ENCODE results near the gene LPCAT3. TPM values are rescaled to one million over a fixed set of nuclear protein-coding genes. Genes with fewer than 3 reads are reported as not detected.

The LPCAT3 gene
- total RNA-seq, 1 experiment from 2014 or later = 54.3 TPM

DNA sequence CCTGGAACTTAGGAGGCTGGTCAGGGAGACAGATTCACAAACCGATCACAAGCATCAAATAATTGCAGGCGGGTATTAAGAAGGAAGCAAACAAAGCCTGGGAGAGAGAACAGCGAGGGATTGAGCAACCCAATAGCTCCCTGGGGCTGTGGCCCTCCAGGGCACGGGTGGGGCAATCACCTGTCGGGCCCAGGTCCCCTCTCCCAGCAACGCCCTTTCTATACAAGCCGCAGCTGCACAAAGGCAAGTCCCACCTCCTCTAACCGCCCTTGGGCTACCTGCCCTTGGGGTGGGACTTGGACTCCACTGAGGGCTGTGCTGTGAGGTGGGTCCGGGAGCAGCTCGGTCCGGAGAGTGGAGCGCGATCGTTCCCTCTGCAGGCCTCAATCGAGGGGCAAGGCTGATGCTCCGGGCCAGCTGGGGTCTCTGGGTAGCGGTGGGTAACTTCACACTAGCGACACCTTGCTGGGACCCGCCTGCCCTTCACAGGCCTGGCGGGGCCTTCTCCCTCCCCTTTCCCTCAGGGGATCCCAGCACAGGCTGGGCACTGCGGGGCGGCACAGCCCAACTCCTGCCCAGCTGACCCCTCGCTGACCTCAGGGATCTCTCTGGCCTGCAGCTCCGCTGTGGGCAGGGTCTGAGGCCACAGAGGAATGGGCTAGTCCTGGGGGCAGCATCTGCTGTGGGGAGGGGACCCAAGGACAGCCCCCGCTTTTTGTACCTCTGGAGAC is 55.8 kb downstream of the LPCAT3 start:
- Histone ChIP-seq H3K4me1 (ENCODE audit: control insufficient read depth, insufficient read depth, low read length) (peaks cover 17% of the 10 kb centered on the region), H3K27me3 (ENCODE audit: control insufficient read depth, insufficient read depth, low read length) (no peaks in the 10 kb centered on the region), H3K27ac (ENCODE audit: low read length) (peak overlapping the region; percentile 57), H3K4me3 (ENCODE audit: low read depth in 2 of 2, low read length in 2 of 2) (no peak overlapping the region), H3K9me3 (ENCODE audit: control insufficient read depth, insufficient read depth, low read depth, low read length) (no peaks in the 10 kb centered on the region), H3K36me3 (ENCODE audit: control insufficient read depth, insufficient read depth, low read length) (peaks cover 11% of the 10 kb centered on the region)
- ATAC-seq (no peak), DNase-seq (ENCODE audit: low read depth, low spot score) (no peak)
- intact Hi-C loops (cut with micrococcal nuclease; ENCODE audit: unreplicated experiment) (no loop called here), in situ Hi-C loops (cut with HindIII; ENCODE audit: low pct_unique_long_range_greater_than_20kb, low sequenced_read_pairs) (no loop called here)
- ChIA-PET CTCF (interaction anchor here (1.0 kb wide), 1 partner anchor 16 kb away, joined by 3 read pairs; no protein-coding TSS in a partner anchor), POLR2A (no interaction called here)
- no TSS peak for BruUV-seq (replicated peaks)
- TF ChIP-seq SIN3A (IDR thresholded peaks at IDR 0.05; ENCODE audit: borderline replicate concordance, insufficient read depth, low read depth, low read length) = no peak
- TF ChIP-seq, protein P1, sequence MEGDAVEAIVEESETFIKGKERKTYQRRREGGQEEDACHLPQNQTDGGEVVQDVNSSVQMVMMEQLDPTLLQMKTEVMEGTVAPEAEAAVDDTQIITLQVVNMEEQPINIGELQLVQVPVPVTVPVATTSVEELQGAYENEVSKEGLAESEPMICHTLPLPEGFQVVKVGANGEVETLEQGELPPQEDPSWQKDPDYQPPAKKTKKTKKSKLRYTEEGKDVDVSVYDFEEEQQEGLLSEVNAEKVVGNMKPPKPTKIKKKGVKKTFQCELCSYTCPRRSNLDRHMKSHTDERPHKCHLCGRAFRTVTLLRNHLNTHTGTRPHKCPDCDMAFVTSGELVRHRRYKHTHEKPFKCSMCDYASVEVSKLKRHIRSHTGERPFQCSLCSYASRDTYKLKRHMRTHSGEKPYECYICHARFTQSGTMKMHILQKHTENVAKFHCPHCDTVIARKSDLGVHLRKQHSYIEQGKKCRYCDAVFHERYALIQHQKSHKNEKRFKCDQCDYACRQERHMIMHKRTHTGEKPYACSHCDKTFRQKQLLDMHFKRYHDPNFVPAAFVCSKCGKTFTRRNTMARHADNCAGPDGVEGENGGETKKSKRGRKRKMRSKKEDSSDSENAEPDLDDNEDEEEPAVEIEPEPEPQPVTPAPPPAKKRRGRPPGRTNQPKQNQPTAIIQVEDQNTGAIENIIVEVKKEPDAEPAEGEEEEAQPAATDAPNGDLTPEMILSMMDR (IDR thresholded peaks at IDR 0.05) = peak; percentile 41

DNA sequence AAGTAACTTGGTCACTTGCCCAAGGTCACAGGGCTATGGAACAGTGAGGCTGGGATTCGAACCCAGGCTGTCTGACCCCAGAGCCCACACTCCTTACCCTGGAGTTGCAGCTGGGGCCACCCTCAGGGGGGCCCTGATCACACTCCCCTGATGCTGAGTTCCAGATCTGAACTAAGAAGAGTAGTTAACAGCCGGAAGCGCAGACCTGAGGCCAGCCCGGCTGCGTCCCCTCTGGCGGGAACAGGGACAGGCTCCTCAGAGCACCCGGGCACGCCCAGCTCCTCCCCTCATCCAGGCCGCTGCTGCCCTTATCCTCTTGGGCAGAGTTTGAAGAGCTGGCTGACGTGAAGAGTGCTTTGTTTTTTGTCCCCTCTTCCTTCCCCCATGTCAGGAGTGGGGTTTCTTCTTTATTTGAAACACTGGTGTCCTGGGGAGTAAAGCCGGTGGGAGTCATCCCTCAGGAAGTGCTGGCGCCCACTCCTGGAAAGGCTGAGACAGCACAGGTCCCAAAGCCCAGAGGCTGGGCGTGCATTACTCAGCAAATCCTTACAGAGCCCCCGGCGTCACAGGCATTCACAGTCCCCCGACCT is 56.5 kb downstream of the LPCAT3 start:
- Histone ChIP-seq H3K9me3 (ENCODE audit: control insufficient read depth, insufficient read depth, low read depth, low read length) (no peaks in the 10 kb centered on the region), H3K4me1 (ENCODE audit: control insufficient read depth, insufficient read depth, low read length) (peaks cover 17% of the 10 kb centered on the region), H3K4me3 (ENCODE audit: low read depth in 2 of 2, low read length in 2 of 2) (no peak overlapping the region), H3K36me3 (ENCODE audit: control insufficient read depth, insufficient read depth, low read length) (peaks cover 11% of the 10 kb centered on the region), H3K27me3 (ENCODE audit: control insufficient read depth, insufficient read depth, low read length) (no peaks in the 10 kb centered on the region), H3K27ac (ENCODE audit: low read length) (peak overlapping the region; percentile 57)
- BruUV-seq (replicated peaks) = no TSS peak
- POLR2A ChIA-PET = no interaction called here
- intact Hi-C loops (cut with micrococcal nuclease; ENCODE audit: unreplicated experiment) = no loop called here
- peak; percentile 67; the same call in 1 of the 2 replicates for ATAC-seq
- no peak for TF ChIP-seq SIN3A (IDR thresholded peaks at IDR 0.05; ENCODE audit: borderline replicate concordance, insufficient read depth, low read depth, low read length)
- TF ChIP-seq, protein P1 (IDR thresholded peaks at IDR 0.05) = peak; percentile 74
- no peak for DNase-seq (ENCODE audit: low read depth, low spot score)
- CTCF ChIA-PET = interaction anchor here (1.0 kb wide), 1 partner anchor 15 kb away, joined by 3 read pairs; no protein-coding TSS in a partner anchor
- in situ Hi-C loops (cut with HindIII; ENCODE audit: low pct_unique_long_range_greater_than_20kb, low sequenced_read_pairs) = no loop called here

DNA sequence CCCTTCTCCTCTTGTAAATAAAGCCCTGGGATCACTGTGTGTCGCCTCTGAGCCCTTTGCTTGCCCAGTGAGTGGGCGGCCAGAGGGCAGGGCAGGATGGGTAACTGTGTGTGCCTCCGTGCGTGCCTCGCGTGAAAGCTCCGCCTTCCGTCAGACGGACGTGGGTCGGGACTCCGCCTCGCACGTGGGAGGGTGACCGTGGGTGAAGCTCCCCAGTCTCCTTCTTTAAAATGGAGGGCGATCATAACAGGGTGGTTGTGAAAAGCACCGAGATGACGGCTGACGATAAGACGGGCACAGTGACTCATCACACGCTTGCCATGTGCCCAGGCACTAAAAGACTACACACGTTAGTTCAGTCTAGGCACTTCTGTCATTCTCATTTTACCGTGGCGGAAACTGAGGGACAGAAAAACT is 57.0 kb downstream of the LPCAT3 start:
- H3K27ac ChIP-seq (ENCODE audit: low read length) = peak overlapping the region; percentile 57
- CTCF ChIA-PET = interaction anchor here (1.0 to 1.4 kb wide), 2 partner anchors 15 to 16 kb away, joined by 3 to 4 read pairs; no protein-coding TSS in a partner anchor
- no TSS peak for BruUV-seq (replicated peaks)

More for the DNA sequence above, 57.0 kb downstream of the LPCAT3 start:
- in situ Hi-C loops (cut with HindIII; ENCODE audit: low pct_unique_long_range_greater_than_20kb, low sequenced_read_pairs) (no loop called here), intact Hi-C loops (cut with micrococcal nuclease; ENCODE audit: unreplicated experiment) (no loop called here)
- H3K4me3 ChIP-seq (ENCODE audit: low read depth in 2 of 2, low read length in 2 of 2) = no peak overlapping the region
- H3K4me1 ChIP-seq (ENCODE audit: control insufficient read depth, insufficient read depth, low read length) = peaks cover 17% of the 10 kb centered on the region
- ATAC-seq (no peak), DNase-seq (ENCODE audit: low read depth, low spot score) (no peak)
- TF ChIP-seq TCF7L2 (IDR thresholded peaks at IDR 0.05; ENCODE audit: low read depth, low read length) (no peak), SIN3A (IDR thresholded peaks at IDR 0.05; ENCODE audit: borderline replicate concordance, insufficient read depth, low read depth, low read length) (no peak), POLR2AphosphoS5 (IDR thresholded peaks at IDR 0.05; ENCODE audit: low read depth, low read length) (no peak)
- TF ChIP-seq, protein P1 (IDR thresholded peaks at IDR 0.05) = no peak
- TF ChIP-seq, protein P2, sequence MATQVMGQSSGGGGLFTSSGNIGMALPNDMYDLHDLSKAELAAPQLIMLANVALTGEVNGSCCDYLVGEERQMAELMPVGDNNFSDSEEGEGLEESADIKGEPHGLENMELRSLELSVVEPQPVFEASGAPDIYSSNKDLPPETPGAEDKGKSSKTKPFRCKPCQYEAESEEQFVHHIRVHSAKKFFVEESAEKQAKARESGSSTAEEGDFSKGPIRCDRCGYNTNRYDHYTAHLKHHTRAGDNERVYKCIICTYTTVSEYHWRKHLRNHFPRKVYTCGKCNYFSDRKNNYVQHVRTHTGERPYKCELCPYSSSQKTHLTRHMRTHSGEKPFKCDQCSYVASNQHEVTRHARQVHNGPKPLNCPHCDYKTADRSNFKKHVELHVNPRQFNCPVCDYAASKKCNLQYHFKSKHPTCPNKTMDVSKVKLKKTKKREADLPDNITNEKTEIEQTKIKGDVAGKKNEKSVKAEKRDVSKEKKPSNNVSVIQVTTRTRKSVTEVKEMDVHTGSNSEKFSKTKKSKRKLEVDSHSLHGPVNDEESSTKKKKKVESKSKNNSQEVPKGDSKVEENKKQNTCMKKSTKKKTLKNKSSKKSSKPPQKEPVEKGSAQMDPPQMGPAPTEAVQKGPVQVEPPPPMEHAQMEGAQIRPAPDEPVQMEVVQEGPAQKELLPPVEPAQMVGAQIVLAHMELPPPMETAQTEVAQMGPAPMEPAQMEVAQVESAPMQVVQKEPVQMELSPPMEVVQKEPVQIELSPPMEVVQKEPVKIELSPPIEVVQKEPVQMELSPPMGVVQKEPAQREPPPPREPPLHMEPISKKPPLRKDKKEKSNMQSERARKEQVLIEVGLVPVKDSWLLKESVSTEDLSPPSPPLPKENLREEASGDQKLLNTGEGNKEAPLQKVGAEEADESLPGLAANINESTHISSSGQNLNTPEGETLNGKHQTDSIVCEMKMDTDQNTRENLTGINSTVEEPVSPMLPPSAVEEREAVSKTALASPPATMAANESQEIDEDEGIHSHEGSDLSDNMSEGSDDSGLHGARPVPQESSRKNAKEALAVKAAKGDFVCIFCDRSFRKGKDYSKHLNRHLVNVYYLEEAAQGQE (IDR thresholded peaks at IDR 0.05; ENCODE audit: insufficient read depth in 1 of 2, low read depth in 2 of 2, low read length in 1 of 2) = no peak
- POLR2A ChIA-PET = no interaction called here
- H3K9me3 ChIP-seq (ENCODE audit: control insufficient read depth, insufficient read depth, low read depth, low read length) = no peaks in the 10 kb centered on the region
- peaks cover 11% of the 10 kb centered on the region for H3K36me3 ChIP-seq (ENCODE audit: control insufficient read depth, insufficient read depth, low read length)
- H3K27me3 ChIP-seq (ENCODE audit: control insufficient read depth, insufficient read depth, low read length) = no peaks in the 10 kb centered on the region

Data from Panc1 (cell line).